ENCODE measurements around the gene TMEM239. TPM values are rescaled to one million over a fixed set of nuclear protein-coding genes. Genes with fewer than 3 reads are reported as not detected.
A peak's percentile ranks its signal among the peaks of the same experiment; 100 is the strongest.

The TMEM239 gene
- polyA plus RNA-seq, result not detected in 3 replicates
- not detected for polyA plus RNA-seq (2011; ENCODE audit: low read depth)
- not detected in 2 replicates for polyA plus RNA-seq (2011; cell fraction: cytosol; rRNA removed)
- polyA plus RNA-seq (2011; cell fraction: nucleus; rRNA removed), result not detected in 2 replicates
- not detected in 2 replicates for polyA plus RNA-seq (2012; ENCODE audit: low replicate concordance)
- polyA minus RNA-seq, result not detected in 3 replicates
- polyA minus RNA-seq (2011; cell fraction: cytosol; rRNA and poly(A)+ RNA removed), result not detected
- polyA minus RNA-seq (2011; cell fraction: nucleus; rRNA and poly(A)+ RNA removed), result not detected in 2 replicates

- H2AFZ ChIP-seq (ENCODE audit: control insufficient read depth, low read length), result no peak within 1 kb of the TSS
- no peaks in the 10 kb centered on the region for H3K79me2 ChIP-seq (ENCODE audit: control insufficient read depth, insufficient read depth, low read length)
- DNase-seq (ENCODE audit: low read depth, low spot score) (no peak), FAIRE-seq (no peak)
- no peak within 1 kb of the TSS for H3K27ac ChIP-seq (ENCODE audit: control insufficient read depth, insufficient read depth, low read length)
- dilution Hi-C loops (cut with MboI; ENCODE audit: extremely low pct_ligation_motif_present, low sequenced_read_pairs), result no loop called here
- peaks cover 9% of the 10 kb centered on the region for H3K4me1 ChIP-seq (ENCODE audit: control insufficient read depth, extremely low read depth, insufficient read depth, low read length)
- H3K9ac ChIP-seq (ENCODE audit: control insufficient read depth, extremely low read depth, insufficient read depth, low read length), result no peak within 1 kb of the TSS
- H3K4me3 ChIP-seq (ENCODE audit: control insufficient read depth in 2 of 3, extremely low read depth in 1 of 3, insufficient read depth in 2 of 3, low read depth in 1 of 3, low read length in 3 of 3), result no peak within 1 kb of the TSS
- H3K36me3 ChIP-seq (ENCODE audit: control insufficient read depth in 2 of 2, extremely low read depth in 1 of 2, insufficient read depth in 2 of 2, low read length in 2 of 2), result no peaks in the 10 kb centered on the region
- H3K27me3 ChIP-seq (ENCODE audit: control insufficient read depth, extremely low read depth, insufficient read depth, low read length), result peaks cover 33% of the 10 kb centered on the region
- H4K20me1 ChIP-seq (ENCODE audit: control insufficient read depth, extremely low read depth, insufficient read depth, low read length), result no peaks in the 10 kb centered on the region
- no peak within 1 kb of the TSS for H3K4me2 ChIP-seq (ENCODE audit: control insufficient read depth, extremely low read depth, insufficient read depth, low read depth, low read length)
- H3K9me1 ChIP-seq (ENCODE audit: control insufficient read depth, extremely low read depth, insufficient read depth, low read length), result no peaks in the 10 kb centered on the region
- peaks cover 2% of the 10 kb centered on the region for H3K9me3 ChIP-seq (ENCODE audit: control insufficient read depth, low read depth, low read length)
- TF ChIP-seq CTCF (optimal IDR thresholded peaks at IDR 0.05 in 1 of 3, IDR thresholded peaks at IDR 0.05 in 1 of 3, conservative IDR thresholded peaks at IDR 0.05 in 1 of 3; ENCODE audit: extremely low read depth in 1 of 3, insufficient read depth in 2 of 3, low read length in 3 of 3), result no peak
- TF ChIP-seq EZH2 (IDR thresholded peaks at IDR 0.05; ENCODE audit: low read length), result no peak
Measured at GRCh38 chr20:2816030-2816582, at the start of gene TMEM239. TMEM239 (plus strand) TSS chr20:2816364; CDS start chr20:2816555, 191 bp downstream.

- dilution Hi-C loops (cut with MboI; ENCODE audit: extremely low pct_ligation_motif_present, low sequenced_read_pairs), result no loop called here
- no peaks in the 10 kb centered on the region for H3K9me1 ChIP-seq (ENCODE audit: control insufficient read depth, extremely low read depth, insufficient read depth, low read length)
- H3K79me2 ChIP-seq (ENCODE audit: control insufficient read depth, insufficient read depth, low read length), result no peaks in the 10 kb centered on the region
- no peak overlapping the region for H2AFZ ChIP-seq (ENCODE audit: control insufficient read depth, low read length)
- H3K9ac ChIP-seq (ENCODE audit: control insufficient read depth, extremely low read depth, insufficient read depth, low read length), result no peak overlapping the region
- H3K4me3 ChIP-seq (ENCODE audit: control insufficient read depth in 2 of 3, extremely low read depth in 1 of 3, insufficient read depth in 2 of 3, low read depth in 1 of 3, low read length in 3 of 3), result no peak overlapping the region
- no peaks in the 10 kb centered on the region for H3K36me3 ChIP-seq (ENCODE audit: control insufficient read depth in 2 of 2, extremely low read depth in 1 of 2, insufficient read depth in 2 of 2, low read length in 2 of 2)
- H3K9me3 ChIP-seq (ENCODE audit: control insufficient read depth, low read depth, low read length), result no peaks in the 10 kb centered on the region
- peaks cover 8% of the 10 kb centered on the region for H3K4me1 ChIP-seq (ENCODE audit: control insufficient read depth, extremely low read depth, insufficient read depth, low read length)
- H3K27ac ChIP-seq (ENCODE audit: control insufficient read depth, insufficient read depth, low read length), result no peak overlapping the region
- H3K27me3 ChIP-seq (ENCODE audit: control insufficient read depth, extremely low read depth, insufficient read depth, low read length), result peaks cover 42% of the 10 kb centered on the region
- H3K4me2 ChIP-seq (ENCODE audit: control insufficient read depth, extremely low read depth, insufficient read depth, low read depth, low read length), result peak overlapping the region; percentile 19
- TF ChIP-seq EZH2 (IDR thresholded peaks at IDR 0.05; ENCODE audit: low read length) (no peak), CTCF (optimal IDR thresholded peaks at IDR 0.05 in 1 of 3, IDR thresholded peaks at IDR 0.05 in 1 of 3, conservative IDR thresholded peaks at IDR 0.05 in 1 of 3; ENCODE audit: extremely low read depth in 1 of 3, insufficient read depth in 2 of 3, low read length in 3 of 3) (no peak)
- DNase-seq (ENCODE audit: low read depth, low spot score) (no peak), FAIRE-seq (no peak)
- peaks cover 6% of the 10 kb centered on the region for H4K20me1 ChIP-seq (ENCODE audit: control insufficient read depth, extremely low read depth, insufficient read depth, low read length)
Measured at GRCh38 chr20:2767768-2768631, 48.2 kb upstream of the TMEM239 start.

Data from keratinocyte (primary cell).